ENCODE measurements around the gene IL26. TPM values are rescaled to one million over a fixed set of nuclear protein-coding genes. Genes with fewer than 3 reads are reported as not detected.
"Not testable (repeated sequence)": the region's sequence is repeated elsewhere in the genome, so short reads cannot be mapped to it uniquely, and the experiment has no call there.

Gene IL26
- total RNA-seq, 4 donors from 2014 or later, result not detected

DNA sequence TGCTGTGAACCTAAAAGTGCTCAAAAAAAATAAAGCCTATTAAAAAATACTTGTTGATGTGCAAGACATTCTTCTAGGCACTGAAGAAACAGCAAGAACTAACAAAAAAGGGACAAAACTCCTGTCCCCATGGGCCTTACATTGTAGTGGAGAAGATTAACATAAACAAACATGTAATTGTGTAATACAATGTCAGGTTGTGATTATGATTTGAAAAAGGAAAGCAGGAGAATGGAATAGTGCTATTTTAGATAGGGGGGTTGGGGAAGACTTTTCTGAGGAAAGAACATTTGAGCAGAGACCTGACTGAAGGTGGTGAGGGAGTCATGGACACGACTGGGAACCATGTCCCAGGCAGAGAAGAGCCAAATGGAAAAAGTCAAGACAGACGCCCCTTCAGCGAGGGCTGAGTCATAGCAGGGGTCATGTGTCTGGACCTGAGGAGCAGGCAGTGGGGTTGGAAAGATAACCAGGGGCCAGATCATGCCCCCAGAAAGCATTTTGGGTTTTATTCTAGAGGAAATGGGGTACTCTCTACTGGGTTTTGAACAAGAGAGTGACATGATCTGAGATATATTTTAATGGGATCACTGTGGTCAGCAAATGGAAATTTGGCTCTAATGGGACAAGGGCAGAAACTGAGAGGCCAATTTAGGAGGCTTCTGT is 46.7 kb downstream of the IL26 start:
- intact Hi-C loops (cut with DNase I), result no loop called here
- Histone ChIP-seq H3K9me3 (no peaks in the 10 kb centered on the region), H3K4me1 (no peaks in the 10 kb centered on the region), H3K27ac (replicated peaks in 1 of 4) (no peak overlapping the region), H3K27me3 (no peaks in the 10 kb centered on the region), H3K4me3 (no peak overlapping the region), H3K36me3 (no peaks in the 10 kb centered on the region)
- WGBS, result 84% methylated on average over 3 of the region's 3 CpGs
- no peak for TF ChIP-seq POLR2A (IDR thresholded peaks at IDR 0.05; ENCODE audit: low read depth)
- TF ChIP-seq, protein P1, sequence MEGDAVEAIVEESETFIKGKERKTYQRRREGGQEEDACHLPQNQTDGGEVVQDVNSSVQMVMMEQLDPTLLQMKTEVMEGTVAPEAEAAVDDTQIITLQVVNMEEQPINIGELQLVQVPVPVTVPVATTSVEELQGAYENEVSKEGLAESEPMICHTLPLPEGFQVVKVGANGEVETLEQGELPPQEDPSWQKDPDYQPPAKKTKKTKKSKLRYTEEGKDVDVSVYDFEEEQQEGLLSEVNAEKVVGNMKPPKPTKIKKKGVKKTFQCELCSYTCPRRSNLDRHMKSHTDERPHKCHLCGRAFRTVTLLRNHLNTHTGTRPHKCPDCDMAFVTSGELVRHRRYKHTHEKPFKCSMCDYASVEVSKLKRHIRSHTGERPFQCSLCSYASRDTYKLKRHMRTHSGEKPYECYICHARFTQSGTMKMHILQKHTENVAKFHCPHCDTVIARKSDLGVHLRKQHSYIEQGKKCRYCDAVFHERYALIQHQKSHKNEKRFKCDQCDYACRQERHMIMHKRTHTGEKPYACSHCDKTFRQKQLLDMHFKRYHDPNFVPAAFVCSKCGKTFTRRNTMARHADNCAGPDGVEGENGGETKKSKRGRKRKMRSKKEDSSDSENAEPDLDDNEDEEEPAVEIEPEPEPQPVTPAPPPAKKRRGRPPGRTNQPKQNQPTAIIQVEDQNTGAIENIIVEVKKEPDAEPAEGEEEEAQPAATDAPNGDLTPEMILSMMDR (IDR thresholded peaks at IDR 0.05), result no peak
- TF ChIP-seq EP300 (IDR thresholded peaks at IDR 0.05), result no peak
- no peak for TF ChIP-seq POLR2AphosphoS5 (IDR thresholded peaks at IDR 0.05)
- DNase-seq (ENCODE audit: extremely low spot score), result no peak

DNA sequence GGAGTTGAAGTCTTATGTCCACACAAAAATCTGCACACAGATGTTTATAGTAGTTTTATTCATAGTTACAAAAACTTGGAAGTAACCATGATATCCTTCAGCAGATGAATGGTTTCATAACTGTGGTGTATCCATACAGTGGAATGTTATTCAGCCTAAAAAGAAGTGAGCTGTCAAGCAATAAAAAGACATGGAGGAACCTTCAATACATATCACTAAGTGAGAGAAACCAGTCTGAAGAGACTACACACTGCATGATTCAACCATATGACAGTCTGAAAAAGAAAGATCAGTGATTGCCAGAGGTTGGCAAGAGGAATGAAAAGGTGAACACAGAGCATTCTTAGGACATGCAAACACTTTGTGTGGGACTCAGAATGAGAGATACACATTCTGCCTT is 47.4 kb downstream of the IL26 start:
- no peak overlapping the region for H3K27ac ChIP-seq (replicated peaks in 1 of 4)
- H3K4me3 ChIP-seq, result no peak overlapping the region
- H3K4me1 ChIP-seq, result no peaks in the 10 kb centered on the region
- TF ChIP-seq POLR2A (IDR thresholded peaks at IDR 0.05; ENCODE audit: low read depth) (no peak), POLR2AphosphoS5 (IDR thresholded peaks at IDR 0.05) (no peak), EP300 (IDR thresholded peaks at IDR 0.05) (no peak)
- TF ChIP-seq, protein P1 (IDR thresholded peaks at IDR 0.05), result no peak
- no peak for DNase-seq (ENCODE audit: extremely low spot score)
- H3K36me3 ChIP-seq, result no peaks in the 10 kb centered on the region
- intact Hi-C loops (cut with DNase I), result no loop called here
- H3K27me3 ChIP-seq, result no peaks in the 10 kb centered on the region
- H3K9me3 ChIP-seq, result no peaks in the 10 kb centered on the region

DNA sequence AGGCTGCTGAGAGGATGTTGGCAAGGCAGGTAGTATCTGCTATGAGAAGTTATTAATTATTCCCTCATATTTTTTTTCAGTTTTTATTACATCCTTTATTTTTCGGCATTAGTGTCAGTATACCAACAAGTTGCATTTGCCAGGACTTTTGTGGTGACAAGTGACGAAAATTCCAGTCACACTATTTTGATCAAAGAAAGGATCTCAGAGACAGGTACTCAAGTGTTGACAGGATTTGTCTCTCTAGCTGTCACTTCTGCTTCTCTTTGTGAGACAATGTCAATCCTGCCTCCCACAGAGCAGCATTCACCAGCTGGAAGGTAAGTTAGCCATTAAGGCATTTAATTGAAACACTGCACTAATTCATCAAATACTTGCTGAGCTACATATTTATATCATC is 48.0 kb downstream of the IL26 start:
- no peaks in the 10 kb centered on the region for H3K4me1 ChIP-seq
- no peak for DNase-seq (ENCODE audit: extremely low spot score)
- no peak overlapping the region for H3K4me3 ChIP-seq
- H3K36me3 ChIP-seq, result no peaks in the 10 kb centered on the region
- intact Hi-C loops (cut with DNase I), result no loop called here
- TF ChIP-seq POLR2A (IDR thresholded peaks at IDR 0.05; ENCODE audit: low read depth) (no peak), POLR2AphosphoS5 (IDR thresholded peaks at IDR 0.05) (no peak), EP300 (IDR thresholded peaks at IDR 0.05) (no peak)
- TF ChIP-seq, protein P1 (IDR thresholded peaks at IDR 0.05), result no peak
- 90% methylated on average over 2 of the region's 2 CpGs for WGBS
- H3K9me3 ChIP-seq, result no peaks in the 10 kb centered on the region
- H3K27me3 ChIP-seq, result no peaks in the 10 kb centered on the region
- no peak overlapping the region for H3K27ac ChIP-seq (replicated peaks in 1 of 4)

DNA sequence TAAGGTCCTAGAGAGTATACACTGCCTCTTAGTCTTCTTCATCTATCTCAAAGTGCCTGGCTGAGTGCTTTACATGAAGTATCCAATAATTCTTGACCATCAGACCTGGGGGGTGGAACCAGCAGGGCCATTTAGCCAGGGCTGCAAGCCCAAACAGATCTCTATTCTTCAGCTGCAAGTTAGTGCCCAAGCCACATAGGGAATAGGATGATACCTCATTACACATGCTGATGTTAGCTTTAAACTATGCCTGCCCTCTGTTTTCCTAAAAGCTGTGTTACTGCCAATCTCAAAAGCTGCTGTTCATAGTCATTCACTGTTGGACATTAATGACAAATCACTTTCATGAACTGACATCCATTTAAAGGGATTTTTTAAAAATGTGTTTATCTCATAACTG is 49.4 kb downstream of the IL26 start:
- Histone ChIP-seq H3K27ac (replicated peaks in 1 of 4) (no peak overlapping the region), H3K27me3 (no peaks in the 10 kb centered on the region), H3K36me3 (no peaks in the 10 kb centered on the region), H3K9me3 (no peaks in the 10 kb centered on the region), H3K4me1 (no peaks in the 10 kb centered on the region), H3K4me3 (no peak overlapping the region)
- no peak for DNase-seq (ENCODE audit: extremely low spot score)
- TF ChIP-seq POLR2AphosphoS5 (IDR thresholded peaks at IDR 0.05) (no peak), POLR2A (IDR thresholded peaks at IDR 0.05; ENCODE audit: low read depth) (no peak), EP300 (IDR thresholded peaks at IDR 0.05) (no peak)
- TF ChIP-seq, protein P1 (IDR thresholded peaks at IDR 0.05), result no peak
- intact Hi-C loops (cut with DNase I), result no loop called here

DNA sequence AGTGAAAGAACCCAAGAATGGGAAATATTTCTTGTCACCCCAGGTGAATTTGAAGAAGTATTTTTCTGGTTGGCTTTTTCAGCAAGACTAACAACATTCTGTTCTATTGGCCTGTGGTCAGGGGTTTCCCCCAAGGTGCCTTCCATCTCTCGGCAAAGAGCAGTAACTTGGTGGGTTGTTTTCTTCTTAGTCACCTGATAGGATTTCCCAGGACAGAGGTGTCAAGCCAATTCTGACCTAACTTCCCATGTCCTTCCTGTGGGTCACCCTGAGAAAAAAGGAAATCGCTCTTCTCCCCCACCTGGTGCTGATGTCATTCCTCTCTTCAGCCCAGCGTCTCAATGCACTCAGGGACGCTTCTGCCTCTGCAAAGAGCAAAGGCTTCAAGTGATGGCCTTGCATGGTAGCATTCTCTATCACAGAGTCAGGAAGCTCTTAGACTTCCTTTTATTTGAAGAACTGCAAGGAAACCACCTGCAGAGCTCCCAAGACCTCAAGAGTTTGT is 50.0 kb downstream of the IL26 start:
- Histone ChIP-seq H3K4me1 (no peaks in the 10 kb centered on the region), H3K36me3 (no peaks in the 10 kb centered on the region), H3K9me3 (no peaks in the 10 kb centered on the region), H3K27ac (replicated peaks in 1 of 4) (no peak overlapping the region), H3K27me3 (no peaks in the 10 kb centered on the region), H3K4me3 (no peak overlapping the region)
- TF ChIP-seq POLR2AphosphoS5 (IDR thresholded peaks at IDR 0.05) (no peak), EP300 (IDR thresholded peaks at IDR 0.05) (no peak), POLR2A (IDR thresholded peaks at IDR 0.05; ENCODE audit: low read depth) (no peak)
- TF ChIP-seq, protein P1 (IDR thresholded peaks at IDR 0.05), result no peak
- 68% methylated on average over 4 of the region's 4 CpGs for whole genome bisulfite sequencing
- intact Hi-C loops (cut with DNase I), result no loop called here
- no peak for DNase-seq (ENCODE audit: extremely low spot score)

DNA sequence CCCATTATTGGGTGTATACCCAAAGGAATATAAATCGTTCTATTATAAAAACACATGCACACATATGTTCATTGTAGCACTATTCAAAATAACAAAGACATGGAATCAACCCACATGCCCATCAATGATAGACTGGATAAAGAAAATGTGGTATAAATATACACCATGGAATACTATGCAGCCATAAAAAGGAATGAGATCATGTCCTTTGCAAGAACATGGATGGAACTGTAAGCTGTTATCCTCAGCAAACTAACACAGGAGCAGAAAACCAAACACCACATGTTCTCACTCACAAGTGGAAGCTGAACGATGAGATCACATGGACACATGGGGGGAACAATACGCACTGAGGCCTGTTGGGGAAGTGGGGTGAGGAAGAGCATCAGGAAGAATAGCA is 50.8 kb downstream of the IL26 start:
- WGBS, result 89% methylated on average over 3 of the region's 3 CpGs

More for the DNA sequence above, 50.8 kb downstream of the IL26 start:
- H3K9me3 ChIP-seq; H3K4me1 ChIP-seq; H3K36me3 ChIP-seq; H3K27me3 ChIP-seq; intact Hi-C loops (cut with DNase I); DNase-seq (ENCODE audit: extremely low spot score); H3K4me3 ChIP-seq; H3K27ac ChIP-seq (replicated peaks in 1 of 4): not testable (repeated sequence)

Data from esophagus muscularis mucosa (tissue), 4 donors.